ENCODE results near the gene TASP1.

The TASP1 gene

DNA sequence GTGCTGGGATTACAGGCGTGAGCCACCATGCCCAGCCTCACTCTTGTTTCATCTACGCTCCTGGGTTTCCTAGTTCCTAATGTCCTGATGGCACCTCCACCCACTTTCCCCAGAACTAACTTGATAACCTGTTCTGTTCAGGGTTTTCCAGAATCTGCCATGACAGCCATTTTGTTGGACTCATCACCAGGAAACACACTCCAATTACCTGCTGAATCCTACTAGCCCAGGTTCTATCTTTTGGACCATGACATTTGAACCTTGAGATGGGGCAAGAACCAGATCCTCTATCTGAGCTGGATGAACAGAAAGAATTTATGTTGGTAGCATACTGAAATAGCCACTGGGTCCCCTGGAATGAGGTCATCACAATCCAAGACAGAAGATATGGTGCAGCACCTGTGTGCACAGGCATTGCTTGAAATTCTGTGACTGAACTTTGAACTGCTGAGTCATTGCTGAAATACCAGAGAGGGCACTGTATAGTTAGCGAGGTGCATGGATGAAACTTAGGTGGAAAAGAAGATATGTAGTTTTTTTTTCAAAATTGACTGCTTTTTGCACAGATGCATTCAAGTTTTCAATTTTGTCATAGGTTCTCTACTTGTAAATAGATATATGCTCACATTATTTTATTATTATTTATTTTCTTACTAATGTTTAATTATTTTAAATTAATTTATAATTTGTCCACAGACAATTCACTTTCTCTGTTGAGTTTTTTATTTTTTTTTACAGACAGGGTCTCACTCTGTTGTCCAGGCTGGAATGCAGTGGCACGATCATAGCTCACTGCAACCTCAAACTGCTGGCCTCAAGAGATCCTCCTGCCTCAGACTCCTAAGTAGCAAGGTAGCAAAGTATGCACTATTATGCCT is 42.8 kb upstream of the TASP1 start:
- ATAC-seq (ENCODE audit: low read depth), result no peak
- TF ChIP-seq, protein P1, sequence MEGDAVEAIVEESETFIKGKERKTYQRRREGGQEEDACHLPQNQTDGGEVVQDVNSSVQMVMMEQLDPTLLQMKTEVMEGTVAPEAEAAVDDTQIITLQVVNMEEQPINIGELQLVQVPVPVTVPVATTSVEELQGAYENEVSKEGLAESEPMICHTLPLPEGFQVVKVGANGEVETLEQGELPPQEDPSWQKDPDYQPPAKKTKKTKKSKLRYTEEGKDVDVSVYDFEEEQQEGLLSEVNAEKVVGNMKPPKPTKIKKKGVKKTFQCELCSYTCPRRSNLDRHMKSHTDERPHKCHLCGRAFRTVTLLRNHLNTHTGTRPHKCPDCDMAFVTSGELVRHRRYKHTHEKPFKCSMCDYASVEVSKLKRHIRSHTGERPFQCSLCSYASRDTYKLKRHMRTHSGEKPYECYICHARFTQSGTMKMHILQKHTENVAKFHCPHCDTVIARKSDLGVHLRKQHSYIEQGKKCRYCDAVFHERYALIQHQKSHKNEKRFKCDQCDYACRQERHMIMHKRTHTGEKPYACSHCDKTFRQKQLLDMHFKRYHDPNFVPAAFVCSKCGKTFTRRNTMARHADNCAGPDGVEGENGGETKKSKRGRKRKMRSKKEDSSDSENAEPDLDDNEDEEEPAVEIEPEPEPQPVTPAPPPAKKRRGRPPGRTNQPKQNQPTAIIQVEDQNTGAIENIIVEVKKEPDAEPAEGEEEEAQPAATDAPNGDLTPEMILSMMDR (IDR thresholded peaks at IDR 0.05; ENCODE audit: poor library complexity, severe bottlenecking), result no peak
- H3K4me1 ChIP-seq (ENCODE audit: insufficient read depth, poor library complexity, severe bottlenecking), result no peaks in the 10 kb centered on the region
- no peaks in the 10 kb centered on the region for H3K9me3 ChIP-seq (ENCODE audit: severe bottlenecking)
- no peak overlapping the region for H3K27ac ChIP-seq (ENCODE audit: poor library complexity, severe bottlenecking)
- H3K36me3 ChIP-seq (ENCODE audit: low read depth), result no peaks in the 10 kb centered on the region
- DNase-seq (ENCODE audit: low spot score), result no peak
- H3K4me3 ChIP-seq (ENCODE audit: severe bottlenecking), result no peak overlapping the region
- H3K27me3 ChIP-seq (ENCODE audit: insufficient read depth, poor library complexity, severe bottlenecking), result peaks cover 3% of the 10 kb centered on the region

DNA sequence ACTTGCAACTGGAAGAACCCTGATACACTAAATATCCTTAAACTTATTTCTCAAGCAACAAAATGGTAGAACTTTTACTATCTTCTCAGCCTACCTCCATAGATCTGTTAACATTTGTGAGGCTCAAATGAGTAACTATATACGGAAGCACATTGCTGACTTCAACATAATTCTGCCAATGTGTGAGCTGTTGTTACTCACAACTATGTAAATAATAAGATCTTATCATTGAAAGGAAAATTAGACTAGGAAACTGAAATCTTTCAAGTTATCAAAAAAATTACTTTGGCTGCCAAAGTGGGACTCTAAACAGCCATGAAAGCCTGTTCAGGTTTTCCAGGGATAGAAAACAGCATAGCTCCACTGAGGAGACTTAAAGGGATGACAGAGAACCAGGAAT is 40.2 kb upstream of the TASP1 start:
- no peak for ATAC-seq (ENCODE audit: low read depth)
- H3K4me1 ChIP-seq (ENCODE audit: insufficient read depth, poor library complexity, severe bottlenecking), result no peaks in the 10 kb centered on the region

DNA sequence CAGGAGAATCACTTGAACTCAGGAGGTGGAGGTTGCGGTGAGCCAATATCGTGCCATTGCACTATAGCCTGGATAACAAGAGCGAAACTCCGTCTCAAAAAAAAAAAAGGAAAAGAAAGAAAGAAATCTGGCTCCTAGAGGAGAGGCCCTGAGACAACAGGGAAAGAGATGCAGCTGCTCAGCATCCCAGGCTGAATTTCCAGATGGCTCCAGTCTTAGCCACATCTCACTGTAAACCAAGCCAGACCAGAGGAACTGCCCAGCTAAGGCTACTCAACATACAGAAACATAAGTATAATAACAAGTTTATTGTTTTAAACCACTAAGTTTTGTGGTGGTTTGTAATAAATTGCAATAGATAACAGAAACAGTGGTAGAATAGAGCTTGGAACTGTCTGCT is 38.5 kb upstream of the TASP1 start:
- TF ChIP-seq, protein P1 (IDR thresholded peaks at IDR 0.05; ENCODE audit: poor library complexity, severe bottlenecking), result no peak

More for the DNA sequence above, 40.2 kb upstream of the TASP1 start:
- Histone ChIP-seq H3K4me3 (ENCODE audit: severe bottlenecking) (no peak overlapping the region), H3K36me3 (ENCODE audit: low read depth) (no peaks in the 10 kb centered on the region), H3K27ac (ENCODE audit: poor library complexity, severe bottlenecking) (no peak overlapping the region), H3K27me3 (ENCODE audit: insufficient read depth, poor library complexity, severe bottlenecking) (no peaks in the 10 kb centered on the region), H3K9me3 (ENCODE audit: severe bottlenecking) (no peaks in the 10 kb centered on the region)
- TF ChIP-seq, protein P1 (IDR thresholded peaks at IDR 0.05; ENCODE audit: poor library complexity, severe bottlenecking), result no peak
- no peak for DNase-seq (ENCODE audit: low spot score)

DNA sequence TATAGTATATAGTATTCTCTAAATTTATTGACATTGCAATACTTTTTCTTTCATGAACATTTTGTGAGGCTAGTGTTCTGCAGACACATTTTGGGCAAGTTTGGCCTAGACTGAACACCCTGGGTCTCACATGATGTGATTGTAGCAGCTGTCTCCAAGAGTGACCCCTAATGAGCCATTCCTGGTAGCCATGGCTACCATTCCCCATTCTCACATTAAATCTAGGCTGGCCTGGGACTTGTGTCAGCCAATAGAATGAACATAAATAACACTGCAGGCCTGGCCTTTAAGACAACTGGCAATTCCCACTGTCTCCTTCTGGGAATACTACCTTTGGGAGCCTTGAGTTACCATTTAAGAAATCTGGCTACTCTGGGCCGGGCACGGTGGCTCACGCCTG is 38.0 kb upstream of the TASP1 start:
- no peak overlapping the region for H3K27ac ChIP-seq (ENCODE audit: poor library complexity, severe bottlenecking)
- no peak overlapping the region for H3K4me3 ChIP-seq (ENCODE audit: severe bottlenecking)
- TF ChIP-seq, protein P1 (IDR thresholded peaks at IDR 0.05; ENCODE audit: poor library complexity, severe bottlenecking), result no peak
- ATAC-seq (ENCODE audit: low read depth) (no peak), DNase-seq (ENCODE audit: low spot score) (no peak)
- H3K36me3 ChIP-seq (ENCODE audit: low read depth), result no peaks in the 10 kb centered on the region
- H3K9me3 ChIP-seq (ENCODE audit: severe bottlenecking), result no peaks in the 10 kb centered on the region
- H3K4me1 ChIP-seq (ENCODE audit: insufficient read depth, poor library complexity, severe bottlenecking), result no peaks in the 10 kb centered on the region
- no peaks in the 10 kb centered on the region for H3K27me3 ChIP-seq (ENCODE audit: insufficient read depth, poor library complexity, severe bottlenecking)

More for the DNA sequence above, 38.5 kb upstream of the TASP1 start:
- H3K9me3 ChIP-seq (ENCODE audit: severe bottlenecking), result no peaks in the 10 kb centered on the region
- H3K4me3 ChIP-seq (ENCODE audit: severe bottlenecking), result no peak overlapping the region
- ATAC-seq (ENCODE audit: low read depth) (no peak), DNase-seq (ENCODE audit: low spot score) (no peak)
- H3K36me3 ChIP-seq (ENCODE audit: low read depth), result no peaks in the 10 kb centered on the region
- H3K4me1 ChIP-seq (ENCODE audit: insufficient read depth, poor library complexity, severe bottlenecking), result no peaks in the 10 kb centered on the region
- no peaks in the 10 kb centered on the region for H3K27me3 ChIP-seq (ENCODE audit: insufficient read depth, poor library complexity, severe bottlenecking)
- H3K27ac ChIP-seq (ENCODE audit: poor library complexity, severe bottlenecking), result no peak overlapping the region

- Histone ChIP-seq H3K27ac (ENCODE audit: poor library complexity, severe bottlenecking) (no peak overlapping the region), H3K9me3 (ENCODE audit: severe bottlenecking) (no peaks in the 10 kb centered on the region), H3K27me3 (ENCODE audit: insufficient read depth, poor library complexity, severe bottlenecking) (no peaks in the 10 kb centered on the region), H3K4me1 (ENCODE audit: insufficient read depth, poor library complexity, severe bottlenecking) (no peaks in the 10 kb centered on the region), H3K4me3 (ENCODE audit: severe bottlenecking) (no peak overlapping the region), H3K36me3 (ENCODE audit: low read depth) (no peaks in the 10 kb centered on the region)
- ATAC-seq (ENCODE audit: low read depth), result no peak
- TF ChIP-seq, protein P1 (IDR thresholded peaks at IDR 0.05; ENCODE audit: poor library complexity, severe bottlenecking), result no peak
- no peak for DNase-seq (ENCODE audit: low spot score)
These were observed 34.0 kb upstream of the TASP1 start for GRCh38 chr20:13672690-13673089.

Measured in RWPE2 (cell line).